ENCODE data around the gene LGR4.

DNA sequence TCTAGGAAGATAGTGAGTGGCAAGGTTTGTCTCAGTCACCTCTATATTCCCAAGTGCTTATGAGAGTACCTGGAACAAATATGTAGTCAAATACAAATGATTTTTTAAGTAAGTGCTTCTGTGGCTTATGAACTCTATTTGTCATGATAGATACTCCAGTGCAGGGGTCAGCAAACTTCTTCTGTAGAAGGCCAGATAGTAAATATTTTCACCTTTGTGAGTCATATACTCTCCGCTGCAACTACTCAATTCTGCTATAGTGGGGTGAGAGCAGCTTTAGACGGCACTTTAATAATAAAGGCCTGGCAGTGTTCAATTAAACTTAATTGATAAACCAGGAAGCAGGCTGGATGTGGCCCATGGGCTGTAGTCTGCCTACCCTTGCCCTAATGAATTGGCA is 97.2 kb downstream of the LGR4 start:
- TF ChIP-seq, protein P1, sequence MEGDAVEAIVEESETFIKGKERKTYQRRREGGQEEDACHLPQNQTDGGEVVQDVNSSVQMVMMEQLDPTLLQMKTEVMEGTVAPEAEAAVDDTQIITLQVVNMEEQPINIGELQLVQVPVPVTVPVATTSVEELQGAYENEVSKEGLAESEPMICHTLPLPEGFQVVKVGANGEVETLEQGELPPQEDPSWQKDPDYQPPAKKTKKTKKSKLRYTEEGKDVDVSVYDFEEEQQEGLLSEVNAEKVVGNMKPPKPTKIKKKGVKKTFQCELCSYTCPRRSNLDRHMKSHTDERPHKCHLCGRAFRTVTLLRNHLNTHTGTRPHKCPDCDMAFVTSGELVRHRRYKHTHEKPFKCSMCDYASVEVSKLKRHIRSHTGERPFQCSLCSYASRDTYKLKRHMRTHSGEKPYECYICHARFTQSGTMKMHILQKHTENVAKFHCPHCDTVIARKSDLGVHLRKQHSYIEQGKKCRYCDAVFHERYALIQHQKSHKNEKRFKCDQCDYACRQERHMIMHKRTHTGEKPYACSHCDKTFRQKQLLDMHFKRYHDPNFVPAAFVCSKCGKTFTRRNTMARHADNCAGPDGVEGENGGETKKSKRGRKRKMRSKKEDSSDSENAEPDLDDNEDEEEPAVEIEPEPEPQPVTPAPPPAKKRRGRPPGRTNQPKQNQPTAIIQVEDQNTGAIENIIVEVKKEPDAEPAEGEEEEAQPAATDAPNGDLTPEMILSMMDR (IDR thresholded peaks at IDR 0.05 in 8 of 11, conservative IDR thresholded peaks at IDR 0.05 in 3 of 11), result no peak
- TF ChIP-seq POLR2AphosphoS5 (IDR thresholded peaks at IDR 0.05), result no peak
